Activated CD4-positive, alpha-beta T cell treated with anti-CD3 and anti-CD28 coated beads, Interleukin-2, amount 50 U/mL, for 24 hours (primary cell): Measurements from ENCODE around the gene PTPRG.

Experiments
- DNase-seq, 2 donors: peaks; one replicate each; pipeline ENCODE4 v3.0.0-alpha.2; 2020; ENCODE audit warnings: low read depth in 1 of 2, low spot score in 1 of 2

The PTPRG gene

DNA sequence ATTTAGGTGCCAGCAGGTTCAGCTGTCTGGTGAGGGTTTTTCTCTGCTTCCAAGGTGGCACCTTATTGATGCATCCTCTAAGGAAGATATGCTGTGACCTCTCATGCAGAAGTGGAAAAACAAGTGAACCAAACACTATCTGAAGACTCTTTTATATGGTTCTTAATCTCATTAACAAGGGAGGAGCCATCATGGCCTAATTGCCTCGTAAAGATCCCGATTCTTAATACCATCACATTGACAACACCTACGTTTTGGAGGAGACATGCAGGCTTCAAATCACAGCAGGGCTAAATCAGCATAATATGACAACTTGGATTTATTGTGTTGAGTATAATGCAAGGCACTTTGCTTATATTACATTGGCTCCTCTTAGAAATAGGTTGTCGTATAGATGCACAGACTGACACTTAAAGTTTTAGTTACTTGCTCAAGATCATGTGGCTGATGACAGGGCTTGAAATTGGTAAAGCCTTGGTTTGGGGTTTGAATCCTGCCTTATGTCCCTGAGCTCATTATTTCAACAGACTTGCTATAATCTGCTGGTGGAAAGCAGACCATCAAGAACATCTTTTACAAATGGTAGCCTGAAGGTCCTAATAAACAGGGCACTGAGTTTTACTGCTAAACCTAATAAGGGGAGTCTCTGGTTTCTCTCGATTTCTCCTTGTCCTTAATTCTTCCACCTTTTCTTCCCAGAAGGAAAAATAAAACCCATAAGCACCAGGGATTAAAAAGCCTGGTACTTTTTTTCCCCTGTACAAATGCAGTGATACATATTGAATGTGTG is 88.2 kb downstream of the PTPRG start:
- DNase-seq = no peak

DNA sequence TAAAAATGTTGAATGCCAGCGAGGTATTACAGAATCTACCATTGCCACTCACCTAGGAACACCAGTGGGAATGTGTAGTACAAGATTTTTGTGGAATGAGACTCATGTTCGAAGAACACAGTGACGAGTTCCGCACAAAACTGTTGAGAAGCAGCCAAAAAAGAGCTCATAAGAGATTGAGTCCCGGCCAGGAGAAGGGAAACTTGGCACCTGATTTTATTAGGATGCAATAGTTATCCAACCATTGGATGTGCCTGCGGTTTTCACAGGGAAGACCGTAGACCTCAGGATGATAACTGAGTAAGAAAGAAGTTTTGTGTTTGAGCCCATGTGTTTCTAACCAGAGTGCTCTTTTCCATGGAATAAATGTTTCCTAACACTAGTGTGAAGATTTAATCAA is 88.9 kb downstream of the PTPRG start:
- no peak for DNase-seq

DNA sequence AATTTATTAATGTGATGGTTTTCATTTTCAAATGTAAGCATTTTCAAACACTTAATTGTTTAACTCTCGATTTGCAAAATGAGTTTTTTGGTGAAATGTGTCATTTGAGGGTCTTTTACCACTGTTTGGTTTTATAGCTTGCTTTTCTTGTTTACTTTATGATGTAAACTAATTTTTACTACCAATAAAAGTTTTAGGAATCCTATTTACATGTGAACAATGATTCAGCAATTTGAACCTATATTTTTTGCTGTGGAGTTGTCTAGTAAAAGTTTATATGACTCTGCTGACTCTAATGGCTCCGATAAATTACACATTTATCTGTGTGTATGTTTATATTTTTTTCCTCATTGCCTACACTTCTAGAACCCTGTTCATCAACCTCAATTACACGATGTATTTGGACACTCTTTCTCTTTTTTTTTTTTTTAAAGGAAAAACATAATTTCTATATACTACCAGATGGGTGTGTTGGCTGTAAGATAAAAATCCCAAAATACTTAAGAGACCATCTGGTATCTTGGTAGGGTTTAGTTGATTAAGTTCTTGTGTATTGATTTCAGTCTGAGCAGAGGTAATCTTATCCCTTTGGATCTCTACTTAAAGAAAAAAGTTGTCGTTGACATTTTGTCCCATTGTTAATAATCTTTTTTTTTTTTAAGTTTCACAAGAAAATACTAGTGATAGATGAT is 89.5 kb downstream of the PTPRG start:
- DNase-seq = no peak

DNA sequence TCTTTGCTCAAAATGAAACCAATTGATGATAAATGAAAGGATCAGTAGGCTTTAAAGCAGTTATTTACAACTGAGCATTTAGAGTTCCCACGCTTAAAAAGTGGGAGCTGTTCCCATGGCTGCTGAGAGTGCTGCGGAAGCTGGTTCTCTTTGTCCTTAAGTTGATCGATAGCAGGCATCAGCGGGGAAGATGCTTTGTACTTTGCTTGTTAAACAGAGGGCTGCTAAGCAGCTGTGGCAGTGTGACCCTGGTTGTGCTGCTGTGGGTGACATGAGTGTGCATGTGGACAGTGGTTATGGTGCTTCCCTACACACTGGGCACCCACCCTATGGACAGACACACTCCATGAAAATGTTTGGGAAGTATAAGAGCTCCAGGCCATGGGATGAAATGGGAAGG is 96.3 kb downstream of the PTPRG start:
- DNase-seq = no peak

DNA sequence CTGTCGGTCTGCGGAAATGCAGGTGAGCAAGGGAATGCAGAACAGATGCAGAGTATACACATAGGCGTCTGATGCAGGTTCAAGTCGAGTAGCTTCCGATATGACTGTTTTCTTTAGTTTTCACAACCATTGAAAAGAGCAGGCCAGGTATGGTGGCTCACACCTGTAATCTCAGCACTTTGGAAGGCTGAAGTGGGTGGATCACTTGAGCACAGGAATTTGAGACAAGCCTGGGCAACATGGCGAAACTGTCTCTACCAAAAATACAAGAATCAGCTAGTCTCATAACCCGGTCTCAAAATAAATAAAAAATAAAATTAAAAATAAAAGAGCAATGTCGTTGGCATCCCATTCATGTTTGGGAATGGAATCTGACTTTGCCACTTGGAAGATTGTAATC is 101.5 kb downstream of the PTPRG start:
- no peak for DNase-seq

DNA sequence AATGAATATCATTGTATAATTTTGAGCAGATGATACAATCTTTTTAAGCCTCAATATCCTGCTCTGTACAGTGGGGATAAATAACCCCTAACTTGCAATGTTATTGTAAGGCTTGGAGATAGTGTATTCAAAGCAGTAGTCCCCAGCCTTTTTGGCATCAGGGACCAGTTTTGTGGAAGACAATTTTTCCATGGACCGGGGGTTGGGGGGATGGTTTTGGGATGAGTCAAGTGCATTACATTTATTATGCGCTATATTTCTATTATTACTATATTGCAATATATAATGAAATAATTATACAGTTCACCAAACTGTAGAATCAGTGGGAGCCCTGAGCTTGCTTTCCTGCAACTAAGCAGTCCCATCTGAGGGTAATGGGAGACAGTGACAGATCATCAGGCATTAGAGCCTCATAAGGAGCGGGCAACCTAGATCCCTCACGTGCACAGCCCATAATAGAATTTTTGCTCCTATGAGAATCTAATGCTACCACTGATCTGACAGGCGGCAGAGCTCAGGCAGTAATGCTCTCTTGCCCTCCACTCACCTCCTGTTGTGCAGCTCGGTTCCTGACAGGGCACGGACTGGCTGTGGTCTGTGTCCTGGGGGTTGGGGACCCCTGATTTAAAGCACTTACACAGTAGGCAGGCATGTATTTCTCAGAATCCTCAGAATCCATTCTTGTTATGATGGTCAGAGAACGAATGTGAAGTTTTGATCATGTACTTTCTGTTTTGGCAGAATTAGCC is 102.2 kb downstream of the PTPRG start:
- no peak for DNase-seq

DNA sequence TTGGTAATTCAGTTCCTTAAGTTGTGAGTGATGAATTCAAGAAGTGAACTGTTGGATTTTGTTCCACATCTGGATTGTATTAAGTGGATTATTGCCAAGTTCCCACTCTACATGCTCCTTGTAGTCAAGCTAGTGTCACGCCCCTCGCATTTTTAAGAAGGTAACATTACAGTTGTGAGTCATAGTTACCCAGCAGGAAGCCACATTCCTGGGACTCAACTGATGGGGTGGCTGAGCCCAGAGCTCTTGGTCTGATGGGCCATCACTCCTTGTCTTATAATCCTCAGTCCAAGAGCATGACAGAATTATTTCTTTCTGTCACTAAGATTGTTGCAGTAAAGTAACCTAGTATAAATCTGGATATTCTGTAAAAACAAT is 102.7 kb downstream of the PTPRG start:
- no peak for DNase-seq

DNA sequence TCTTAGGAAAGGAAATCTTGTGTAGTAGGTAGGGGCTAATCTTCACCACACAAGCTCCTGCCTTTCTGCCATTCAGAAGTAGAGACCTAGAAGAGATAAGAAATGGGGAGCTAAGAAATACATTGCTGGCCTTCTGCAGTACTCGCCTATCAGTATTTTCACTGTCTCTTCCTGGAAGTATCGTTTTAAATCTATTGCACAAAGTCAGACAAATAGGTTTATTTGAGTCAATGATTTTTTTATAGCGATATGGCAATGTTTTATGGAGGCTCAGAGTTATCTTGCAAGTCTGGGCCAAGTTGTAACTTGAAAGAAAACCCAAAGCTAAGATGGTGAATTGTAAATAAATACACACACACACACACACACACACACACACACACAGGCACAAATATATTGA is 103.8 kb downstream of the PTPRG start:
- no peak for DNase-seq

DNA sequence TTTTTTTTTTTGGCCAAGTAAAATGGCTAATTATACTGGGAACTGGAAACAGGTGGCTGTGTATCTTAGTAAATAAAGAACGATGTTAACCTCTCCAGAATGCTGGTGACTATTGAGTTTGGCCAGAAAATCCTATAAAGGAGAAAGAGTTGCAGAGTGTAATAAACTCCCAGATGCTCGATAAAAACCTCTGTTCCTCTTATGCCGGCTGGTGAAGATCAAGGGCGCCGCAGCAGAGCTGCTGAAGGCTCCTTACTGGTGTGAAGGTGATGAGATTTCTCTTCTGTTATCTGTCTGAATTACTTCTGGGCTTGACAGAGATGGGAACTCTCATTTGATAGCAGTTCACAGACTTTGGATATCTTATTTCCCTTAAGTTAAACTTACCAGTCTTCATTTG is 104.6 kb downstream of the PTPRG start:
- no peak for DNase-seq

DNA sequence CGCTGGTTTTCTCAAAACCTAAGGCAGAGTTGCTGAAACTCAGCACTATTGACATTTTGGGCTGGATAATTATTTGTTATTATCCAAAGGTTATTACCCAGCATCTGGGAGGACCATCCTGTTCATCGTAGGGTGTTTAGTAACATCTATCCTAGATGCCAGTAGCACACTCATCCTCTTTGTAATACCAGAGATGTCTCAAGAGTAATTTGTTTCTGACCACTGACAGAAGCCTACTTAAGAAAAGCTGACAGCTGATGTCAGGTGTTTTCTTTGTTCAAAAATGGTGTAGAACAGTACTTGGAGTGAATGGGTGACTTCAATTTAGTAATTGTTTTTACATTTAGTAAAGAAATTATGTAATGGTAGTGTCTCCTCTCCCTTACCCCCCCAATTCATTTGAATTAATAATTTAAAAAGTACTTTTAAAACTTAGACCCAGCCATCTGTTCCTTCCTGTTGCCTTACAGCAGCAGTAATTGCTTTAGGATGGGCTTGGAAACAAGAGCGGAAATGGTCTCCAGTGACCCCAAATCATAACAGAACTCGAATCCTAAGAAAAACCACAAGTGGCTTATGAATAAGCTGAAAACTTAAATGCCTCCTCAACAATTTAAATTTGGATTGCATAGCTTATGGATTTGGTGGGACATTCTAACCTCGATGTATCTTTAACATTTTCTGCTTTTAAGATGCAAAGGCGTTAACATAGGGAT is 105.4 kb downstream of the PTPRG start:
- DNase-seq = no peak

DNA sequence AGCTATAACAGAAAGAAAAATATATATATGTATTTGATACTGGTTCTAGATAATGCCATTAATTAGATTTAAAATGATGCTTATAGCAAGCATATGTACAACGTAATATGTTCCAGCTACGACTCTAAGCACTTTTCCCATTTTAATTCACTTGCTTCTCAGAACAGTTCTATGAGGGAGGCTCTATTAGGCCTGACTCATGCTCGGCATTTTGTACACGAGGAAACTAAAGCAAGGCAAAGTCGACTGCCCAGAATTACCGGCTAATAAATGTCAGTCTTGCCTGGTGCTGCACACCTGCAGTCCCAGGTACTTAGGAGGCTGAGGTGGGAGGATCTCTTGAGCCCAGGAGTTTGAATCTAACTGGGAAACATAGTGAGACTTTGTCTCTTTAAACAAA is 106.0 kb downstream of the PTPRG start:
- no peak for DNase-seq

DNA sequence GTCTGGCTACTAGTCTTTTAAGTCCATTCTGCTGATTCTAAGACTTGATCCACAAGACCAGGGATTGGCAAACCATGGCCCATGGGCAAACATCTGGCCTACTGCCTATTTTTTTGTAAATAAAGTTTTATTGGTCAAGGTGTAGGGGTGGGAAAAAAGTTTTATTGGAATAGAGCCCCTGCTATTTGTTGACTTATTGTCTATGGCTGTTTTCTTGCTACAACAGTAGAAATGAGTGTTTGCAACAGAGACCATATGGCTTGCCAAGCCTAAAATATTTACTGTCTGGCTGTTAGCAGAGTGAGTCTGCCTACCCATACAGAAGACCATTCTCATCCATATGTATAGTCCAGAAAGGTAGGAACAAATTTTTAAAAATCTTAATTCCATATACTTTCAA is 106.4 kb downstream of the PTPRG start:
- DNase-seq = no peak

DNA sequence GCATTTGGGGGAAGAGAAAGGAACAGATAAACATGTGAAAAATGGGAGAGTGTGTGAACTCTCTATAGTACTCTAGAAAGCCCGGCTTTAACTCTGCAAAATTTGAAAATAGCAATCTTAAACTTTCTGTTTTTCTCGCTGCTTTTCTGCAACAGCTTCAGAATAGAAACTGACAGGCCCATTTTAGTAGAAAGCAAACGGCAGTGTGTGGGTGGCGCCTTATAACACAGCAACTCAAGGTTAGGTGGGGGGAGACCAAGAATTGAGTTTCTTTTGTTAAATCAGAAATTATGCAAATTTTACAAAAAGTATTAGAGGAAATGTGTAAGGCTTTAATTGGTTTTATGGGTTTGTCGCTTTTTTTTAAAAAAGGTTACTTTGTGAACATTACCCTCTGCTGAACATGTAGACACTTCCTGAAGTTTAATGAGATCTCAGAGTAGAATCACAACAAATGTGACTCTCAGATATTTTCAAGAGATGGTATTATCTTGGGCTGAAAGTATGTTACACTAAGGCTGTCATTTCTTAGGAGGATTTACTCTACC is 107.0 kb downstream of the PTPRG start:
- DNase-seq = no peak

DNA sequence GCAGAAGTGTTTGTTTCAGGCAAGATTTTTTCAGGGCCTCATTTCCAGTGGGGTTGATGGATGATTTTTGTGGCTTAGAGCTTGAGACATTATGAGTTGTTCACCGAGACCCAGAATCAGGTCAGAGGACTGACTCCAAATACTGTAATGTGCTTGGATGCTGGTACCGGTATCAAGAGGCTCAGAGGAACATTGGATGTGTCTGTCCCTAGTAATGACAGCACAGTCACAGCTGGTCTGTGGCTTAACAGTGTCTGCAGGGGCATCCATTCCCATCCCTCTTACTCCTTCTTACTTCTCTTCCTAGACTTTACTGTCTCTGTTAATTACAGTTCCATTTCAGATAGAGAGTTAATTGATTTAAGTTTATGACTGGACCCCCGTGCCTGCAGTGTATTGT is 107.8 kb downstream of the PTPRG start:
- DNase-seq = no peak

DNA sequence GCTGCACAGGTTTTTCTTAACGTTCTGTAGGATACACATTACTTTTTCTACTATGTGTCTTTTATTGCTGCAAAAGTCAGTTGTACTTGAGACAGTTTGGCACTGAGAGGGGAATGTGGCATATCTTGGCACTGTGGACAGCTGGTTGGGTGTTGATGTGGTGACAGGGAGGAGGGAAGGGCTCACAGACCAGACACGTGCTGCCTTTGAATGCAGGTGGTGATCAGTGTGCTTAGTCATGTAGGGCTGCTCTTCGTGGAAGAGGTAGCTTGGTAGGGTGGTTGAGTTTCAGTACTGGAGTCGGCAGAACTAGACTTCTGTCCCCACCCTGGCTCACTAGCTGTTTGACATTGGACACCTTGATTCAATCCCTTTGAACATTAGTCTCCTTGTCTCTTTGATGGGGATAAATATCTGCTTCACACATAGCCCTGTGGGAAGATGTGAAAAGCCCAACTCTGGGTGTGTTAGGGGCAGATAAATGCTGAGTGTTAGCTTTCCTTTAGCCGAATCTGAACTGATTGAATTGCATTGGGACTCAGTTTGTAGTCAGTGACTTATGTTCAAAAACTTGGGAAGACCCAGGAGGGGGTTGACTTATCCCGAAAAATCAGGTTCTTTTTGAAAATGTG is 108.4 kb downstream of the PTPRG start:
- DNase-seq = no peak

DNA sequence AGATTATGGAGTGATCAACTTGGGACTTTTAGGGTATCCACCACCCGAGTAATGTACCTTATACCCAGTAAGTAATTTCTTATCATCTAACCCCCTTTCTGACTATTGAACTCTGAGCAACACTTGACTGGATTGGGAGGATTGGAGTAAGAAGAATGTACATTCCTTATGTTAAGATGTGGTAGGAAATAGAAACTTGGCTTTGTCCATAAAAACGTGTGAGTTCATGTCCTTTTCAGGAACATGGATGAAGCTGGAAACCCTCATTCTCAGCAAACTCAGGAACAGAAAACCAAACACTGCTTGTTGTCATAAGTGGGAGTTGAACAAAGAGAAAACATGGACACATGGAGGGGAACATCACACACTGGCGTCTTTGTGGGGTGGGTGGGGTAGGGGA is 112.3 kb downstream of the PTPRG start:
- no peak for DNase-seq

DNA sequence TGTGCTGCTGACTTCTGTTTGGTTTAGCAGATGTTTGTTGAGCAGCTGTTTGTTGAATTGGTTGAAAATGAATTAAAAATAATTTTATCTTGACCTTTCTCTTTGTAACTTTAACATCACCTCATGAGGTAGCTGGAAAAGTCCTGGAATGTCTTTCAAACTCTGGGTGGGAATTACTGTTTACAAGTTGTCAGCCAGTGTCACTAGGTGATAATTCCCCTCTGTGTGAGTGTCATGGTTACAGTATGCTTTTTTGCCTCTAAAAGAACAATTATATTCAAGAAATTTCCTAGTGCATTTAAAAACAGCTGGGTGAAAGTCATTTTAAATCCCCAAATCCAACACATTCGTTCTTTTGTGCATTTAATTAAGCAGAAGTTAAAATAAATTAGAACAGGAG is 113.2 kb downstream of the PTPRG start:
- no peak for DNase-seq

DNA sequence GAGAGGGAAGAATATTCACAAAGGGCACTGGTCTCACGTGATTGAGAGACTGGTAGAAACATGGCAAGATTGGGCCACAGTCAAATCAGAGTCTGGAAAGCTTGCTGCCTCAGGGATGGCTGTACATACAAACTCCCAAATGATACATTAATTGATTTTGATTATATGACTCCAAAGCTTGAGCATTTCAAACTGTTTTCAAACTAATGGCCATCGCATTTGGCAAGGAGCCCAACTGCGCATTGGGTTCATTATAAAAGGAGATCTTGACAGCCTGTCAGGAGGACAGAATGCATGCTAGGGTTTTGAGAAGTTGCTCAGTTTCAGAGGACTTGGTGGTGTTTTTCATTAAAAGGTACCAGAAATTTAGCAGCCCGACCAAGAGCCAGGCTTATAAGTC is 117.7 kb downstream of the PTPRG start:
- no peak for DNase-seq

DNA sequence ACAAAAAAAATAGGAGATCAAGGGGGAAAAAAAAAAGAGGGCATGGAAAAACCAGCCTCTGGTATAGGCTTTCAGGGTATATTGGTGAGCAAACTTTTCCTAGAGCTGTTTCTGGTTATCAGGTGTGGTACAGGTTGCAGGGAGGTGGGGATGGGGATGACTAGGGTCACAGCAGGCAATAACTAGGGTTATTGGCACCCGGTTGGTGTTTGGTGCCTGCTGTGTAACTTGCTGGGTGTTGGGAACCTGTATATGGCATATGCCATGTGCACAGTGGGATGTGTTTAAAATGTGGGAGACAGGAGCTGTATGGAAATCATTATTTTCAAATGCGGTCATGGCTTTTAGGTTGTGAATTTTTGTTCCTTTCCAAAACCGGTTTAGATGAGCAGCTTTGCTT is 119.2 kb downstream of the PTPRG start:
- DNase-seq = no peak

DNA sequence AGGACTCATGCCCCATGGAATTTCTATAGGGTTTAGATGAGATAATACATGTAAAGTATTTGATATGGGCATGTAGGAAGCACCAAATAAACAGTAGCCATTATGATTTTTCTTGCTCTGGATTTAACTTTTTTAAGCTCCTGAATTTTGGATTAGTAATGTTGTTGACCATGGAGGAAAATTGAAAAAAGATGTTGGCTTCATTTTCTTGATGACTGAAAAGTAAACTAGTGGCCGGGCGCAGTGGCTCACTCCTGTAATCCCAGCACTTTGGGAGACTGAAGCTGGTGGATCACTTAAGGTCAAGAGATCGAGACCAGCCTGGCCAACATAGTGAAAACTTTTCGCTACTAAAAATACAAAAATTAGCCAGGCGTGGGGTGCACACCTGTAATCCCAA is 120.3 kb downstream of the PTPRG start:
- no peak for DNase-seq
